Suprapubic skin (tissue), 4 donors: ENCODE data around the gene UCK1.
A peak's percentile ranks its signal among the peaks of the same experiment; 100 is the strongest.

ENCODE experiments used
- EP300 ChIP-seq: sonication (generic); formaldehyde crosslinking; IDR thresholded peaks from one replicate; pipeline ENCODE4 v1.6.1; 2017; ENCODE audit warnings: antibody characterized with exemption
- POLR2AphosphoS5 ChIP-seq, 3 donors: sonication (generic); formaldehyde crosslinking; IDR thresholded peaks; one replicate each; pipeline ENCODE4 v1.6.1; 2017; ENCODE audit warnings: antibody characterized with exemption in 3 of 3
- TF ChIP-seq, protein P1 (sequence below), 2 donors: fragments of 200-600 bp in 1 of 2; fragments of 450-650 bp in 1 of 2; sonication (generic) in 1 of 2; IDR thresholded peaks; one replicate each; pipeline ENCODE4 v1.5.1; 2016 to 2019; ENCODE audit warnings: antibody characterized with exemption in 2 of 2, mild to moderate bottlenecking in 1 of 2, moderate library complexity in 1 of 2

GRCh38 chr9:131530546-131530919 is 530 bp downstream of the UCK1 start:
- no peak for TF ChIP-seq EP300
- TF ChIP-seq, protein P1, sequence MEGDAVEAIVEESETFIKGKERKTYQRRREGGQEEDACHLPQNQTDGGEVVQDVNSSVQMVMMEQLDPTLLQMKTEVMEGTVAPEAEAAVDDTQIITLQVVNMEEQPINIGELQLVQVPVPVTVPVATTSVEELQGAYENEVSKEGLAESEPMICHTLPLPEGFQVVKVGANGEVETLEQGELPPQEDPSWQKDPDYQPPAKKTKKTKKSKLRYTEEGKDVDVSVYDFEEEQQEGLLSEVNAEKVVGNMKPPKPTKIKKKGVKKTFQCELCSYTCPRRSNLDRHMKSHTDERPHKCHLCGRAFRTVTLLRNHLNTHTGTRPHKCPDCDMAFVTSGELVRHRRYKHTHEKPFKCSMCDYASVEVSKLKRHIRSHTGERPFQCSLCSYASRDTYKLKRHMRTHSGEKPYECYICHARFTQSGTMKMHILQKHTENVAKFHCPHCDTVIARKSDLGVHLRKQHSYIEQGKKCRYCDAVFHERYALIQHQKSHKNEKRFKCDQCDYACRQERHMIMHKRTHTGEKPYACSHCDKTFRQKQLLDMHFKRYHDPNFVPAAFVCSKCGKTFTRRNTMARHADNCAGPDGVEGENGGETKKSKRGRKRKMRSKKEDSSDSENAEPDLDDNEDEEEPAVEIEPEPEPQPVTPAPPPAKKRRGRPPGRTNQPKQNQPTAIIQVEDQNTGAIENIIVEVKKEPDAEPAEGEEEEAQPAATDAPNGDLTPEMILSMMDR (IDR thresholded peaks at IDR 0.05): peak in 1 of 2 donors; percentile 19
- no peak for TF ChIP-seq POLR2AphosphoS5 (IDR thresholded peaks at IDR 0.05)
